IMR-90 (cell line): ENCODE measurements around the gene SMIM7.

Experiments
- NFE2L2 ChIP-seq: fragments of 150-350 bp; IDR thresholded peaks from 2 replicates; pipeline ENCODE4 v1.6.1; 2016; ENCODE audit warnings: low read depth, mild to moderate bottlenecking, low read length
- TF ChIP-seq, protein P1 (sequence below): conservative IDR thresholded peaks from 2 replicates; pipeline ENCODE4 v1.5.1; 2012; ENCODE audit warnings: mild to moderate bottlenecking, low read depth, low read length, improper control_type of control experiment

DNA sequence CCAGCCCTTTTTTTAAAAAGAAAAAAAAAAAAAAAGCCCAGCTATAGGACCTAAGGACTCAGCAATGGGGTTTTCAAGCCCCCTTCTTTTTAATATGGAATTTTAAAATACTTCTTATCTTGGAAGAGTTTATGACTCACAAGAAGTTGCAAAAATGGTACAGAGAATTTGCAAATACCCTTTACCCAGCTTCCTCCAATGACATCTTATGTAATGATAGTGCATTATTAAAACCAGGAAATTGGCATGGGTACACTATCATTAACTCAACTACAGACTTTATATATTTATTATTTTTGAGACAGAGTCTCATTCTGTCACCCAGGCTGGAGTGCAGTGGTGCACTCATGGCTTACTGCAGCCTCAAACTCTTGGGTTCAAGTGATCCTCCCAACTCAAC, 17.1 kb upstream of the SMIM7 start:
- TF ChIP-seq, protein P1, sequence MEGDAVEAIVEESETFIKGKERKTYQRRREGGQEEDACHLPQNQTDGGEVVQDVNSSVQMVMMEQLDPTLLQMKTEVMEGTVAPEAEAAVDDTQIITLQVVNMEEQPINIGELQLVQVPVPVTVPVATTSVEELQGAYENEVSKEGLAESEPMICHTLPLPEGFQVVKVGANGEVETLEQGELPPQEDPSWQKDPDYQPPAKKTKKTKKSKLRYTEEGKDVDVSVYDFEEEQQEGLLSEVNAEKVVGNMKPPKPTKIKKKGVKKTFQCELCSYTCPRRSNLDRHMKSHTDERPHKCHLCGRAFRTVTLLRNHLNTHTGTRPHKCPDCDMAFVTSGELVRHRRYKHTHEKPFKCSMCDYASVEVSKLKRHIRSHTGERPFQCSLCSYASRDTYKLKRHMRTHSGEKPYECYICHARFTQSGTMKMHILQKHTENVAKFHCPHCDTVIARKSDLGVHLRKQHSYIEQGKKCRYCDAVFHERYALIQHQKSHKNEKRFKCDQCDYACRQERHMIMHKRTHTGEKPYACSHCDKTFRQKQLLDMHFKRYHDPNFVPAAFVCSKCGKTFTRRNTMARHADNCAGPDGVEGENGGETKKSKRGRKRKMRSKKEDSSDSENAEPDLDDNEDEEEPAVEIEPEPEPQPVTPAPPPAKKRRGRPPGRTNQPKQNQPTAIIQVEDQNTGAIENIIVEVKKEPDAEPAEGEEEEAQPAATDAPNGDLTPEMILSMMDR: no peak
- TF ChIP-seq NFE2L2: no peak
